DMS 273 treated with DMSO at 0.1 percent for 48 hours (cell line): Measurements from ENCODE around the gene ABCA1.
"Not testable (repeated sequence)": the region's sequence is repeated elsewhere in the genome, so short reads cannot be mapped to it uniquely, and the experiment has no call there.

Experiments
- DNase-seq: peaks from one replicate; lab custom pipeline; 2025; lab: John Stamatoyannopoulos, UW

Gene ABCA1

DNA sequence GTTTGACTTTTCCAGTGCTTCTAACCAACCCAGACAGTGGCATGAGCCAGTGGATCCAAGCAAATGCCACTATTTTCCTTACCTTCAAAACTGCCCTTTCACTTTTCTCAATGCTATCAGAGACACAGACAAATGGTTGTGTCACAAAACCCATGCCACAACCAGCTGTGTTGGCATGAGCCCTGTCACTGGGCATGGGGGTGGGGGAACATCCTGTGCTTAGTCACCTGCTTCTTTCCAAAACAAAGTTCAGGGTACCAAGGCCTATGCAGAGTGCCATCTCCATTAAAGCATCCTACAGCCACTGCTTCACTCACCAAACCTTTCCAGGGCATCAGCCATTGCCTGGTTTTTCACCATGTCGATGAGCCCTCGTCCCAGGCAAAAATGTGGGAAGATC lies 133.9 kb downstream of the ABCA1 start:
- DNase-seq = no peak

DNA sequence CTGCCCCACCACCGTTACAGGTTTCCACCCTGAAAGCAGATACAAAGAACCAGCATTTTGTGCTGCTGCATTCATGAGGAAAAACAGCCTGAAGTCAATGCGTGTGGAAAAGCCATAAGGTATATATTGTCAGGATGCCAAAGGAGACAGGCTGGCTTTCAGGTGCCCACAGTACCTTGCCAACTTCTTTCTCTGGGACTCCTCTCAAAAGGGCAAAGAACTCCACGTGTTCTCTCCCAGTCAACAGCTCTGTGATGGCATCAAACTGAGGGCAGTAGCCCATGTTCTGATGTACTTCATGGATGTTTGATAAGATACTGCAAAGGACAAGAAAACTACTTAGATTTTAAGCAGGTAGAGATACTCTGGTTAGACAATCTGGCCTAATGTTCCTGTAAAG lies 139.7 kb downstream of the ABCA1 start:
- no peak for DNase-seq

DNA sequence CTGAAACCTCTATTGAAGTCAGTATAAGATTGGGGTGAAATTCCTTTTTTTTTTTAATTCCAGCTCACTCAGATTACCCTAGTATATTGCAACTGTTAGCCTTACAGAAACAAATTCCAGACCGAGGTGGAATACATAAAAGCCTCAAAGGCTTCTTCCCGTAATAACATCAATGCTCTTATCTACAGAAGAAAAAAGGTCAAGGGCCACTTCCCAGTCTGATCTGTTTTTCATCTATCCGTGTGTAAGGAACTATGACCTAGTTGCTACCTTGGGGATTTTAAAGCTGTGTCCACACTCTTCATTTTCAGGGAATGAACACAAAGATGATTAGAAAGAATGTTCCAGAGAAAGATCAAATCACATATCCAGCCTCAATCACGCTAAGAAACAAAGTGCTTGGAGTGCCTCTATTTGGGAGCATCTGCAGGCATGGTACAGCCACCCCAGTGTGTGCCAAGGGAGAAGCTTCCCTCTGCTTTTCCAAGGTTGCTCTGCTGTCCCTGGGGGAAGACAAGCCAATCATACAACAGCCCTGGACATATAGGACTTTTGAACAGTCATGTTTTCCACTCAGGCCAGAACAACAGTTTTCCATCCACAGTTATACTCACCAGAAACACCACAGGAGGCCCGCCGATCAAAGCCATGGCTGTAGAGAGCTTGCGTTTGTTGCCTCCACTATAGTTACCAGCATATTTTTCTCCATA lies 140.5 kb downstream of the ABCA1 start:
- DNase-seq = no peak

DNA sequence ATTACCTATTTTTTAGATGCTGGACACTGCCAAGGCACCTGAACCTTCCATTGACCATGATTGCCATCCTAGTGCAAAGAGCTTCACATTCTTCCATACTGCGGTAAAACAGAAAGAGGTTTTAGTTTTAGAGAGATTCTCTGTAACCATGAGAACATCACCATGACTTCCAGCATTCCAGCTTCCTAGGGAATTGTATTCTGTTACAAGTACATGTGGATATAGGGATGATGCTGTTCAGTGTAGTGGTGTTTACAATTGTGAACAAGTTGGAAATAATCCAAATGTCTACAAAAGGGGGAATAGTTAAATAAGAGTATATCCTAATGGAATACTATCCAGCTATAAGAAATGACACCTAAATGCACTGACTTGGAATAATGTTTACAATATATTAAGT lies 141.7 kb downstream of the ABCA1 start:
- DNase-seq = no peak

DNA sequence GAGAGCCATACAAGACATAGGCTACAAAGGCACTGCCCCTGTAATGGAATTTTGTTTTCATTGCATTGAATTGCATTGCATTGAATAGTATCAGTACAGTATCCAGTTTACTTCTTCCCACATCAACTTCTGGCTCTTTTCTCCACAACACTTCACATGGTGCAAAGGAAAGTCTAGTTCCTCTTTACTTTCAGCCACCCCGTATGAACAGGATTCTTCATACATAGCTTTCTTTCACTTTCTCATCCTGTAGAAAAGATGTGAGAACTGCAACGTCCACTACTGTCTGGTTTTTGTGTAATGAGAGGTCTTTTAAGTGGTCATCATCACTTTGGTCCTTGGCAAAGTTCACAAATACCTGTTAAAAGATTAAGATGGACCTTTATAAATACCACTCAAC lies 143.9 kb downstream of the ABCA1 start:
- DNase-seq = no peak

DNA sequence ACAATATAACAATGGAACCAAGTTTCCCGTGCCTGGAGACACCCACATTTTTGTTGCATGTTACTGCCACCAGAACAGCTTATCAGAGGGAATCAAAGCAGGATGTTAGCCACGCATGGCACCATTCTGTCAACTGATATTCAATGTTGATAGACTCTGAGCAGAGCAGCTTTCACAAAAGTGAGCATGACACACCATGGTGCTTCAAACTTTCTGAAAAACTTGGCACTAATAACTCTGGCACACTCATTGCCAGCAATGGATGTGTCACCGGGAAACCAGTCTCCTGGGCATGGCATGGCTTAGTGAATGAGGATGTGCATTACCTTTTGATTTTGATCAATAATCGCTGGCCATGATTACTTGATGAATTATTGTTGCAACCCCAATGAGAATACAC lies 144.4 kb downstream of the ABCA1 start:
- DNase-seq = no peak

DNA sequence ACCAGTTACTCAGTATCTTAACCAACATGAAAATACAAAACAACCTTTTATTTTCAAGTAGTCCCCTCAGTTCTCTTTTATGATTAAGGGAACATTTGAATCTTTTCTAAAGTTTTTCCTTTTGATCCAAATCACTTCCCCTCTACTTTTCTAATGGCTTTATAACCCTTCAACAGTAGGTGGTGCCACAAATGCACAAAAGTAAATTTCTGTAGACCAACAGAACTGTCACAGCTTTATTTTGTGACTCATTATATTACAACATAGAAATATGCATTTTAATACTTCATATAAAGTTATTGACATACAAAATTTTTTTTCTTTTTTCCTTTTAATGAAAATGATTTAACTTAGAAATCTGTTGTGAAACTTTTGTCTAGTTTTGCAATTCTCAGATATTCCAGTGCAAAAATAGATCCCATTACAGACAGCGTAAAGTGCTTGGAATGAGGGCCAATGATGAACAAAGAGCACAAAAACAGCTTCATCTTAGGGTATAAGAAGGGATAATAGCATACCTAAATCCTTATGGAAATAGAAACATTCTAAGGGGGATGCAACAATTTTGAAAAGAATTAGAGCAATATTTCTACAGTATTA lies 147.1 kb downstream of the ABCA1 start:
- no peak for DNase-seq

DNA sequence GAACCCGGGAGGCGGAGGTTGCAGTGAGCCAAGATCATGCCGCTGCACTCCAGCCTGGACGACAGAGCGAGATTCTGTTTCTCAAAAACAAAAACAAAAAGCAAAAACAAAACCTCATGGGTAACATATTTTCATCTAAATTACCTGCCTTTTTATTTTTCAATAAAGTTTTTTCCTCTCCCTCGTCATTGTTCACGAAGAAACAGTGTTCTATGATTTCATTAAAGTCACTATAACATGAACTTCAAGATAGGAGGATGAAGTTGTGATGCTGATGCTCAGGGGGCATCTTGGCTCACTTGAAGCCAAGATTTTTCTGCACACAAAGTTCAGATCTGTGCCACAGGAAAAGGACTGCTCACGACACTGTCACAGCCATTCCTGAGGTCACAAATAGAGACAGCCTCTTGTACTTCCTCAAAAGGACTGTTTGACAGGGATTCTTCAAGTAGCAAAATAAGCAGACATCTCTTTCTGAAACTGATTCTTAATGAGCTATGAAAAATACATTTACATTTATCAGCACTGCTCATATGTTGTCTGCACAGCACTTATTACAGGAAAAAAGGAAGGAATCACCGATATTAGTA lies 147.9 kb downstream of the ABCA1 start:
- DNase-seq = no peak

DNA sequence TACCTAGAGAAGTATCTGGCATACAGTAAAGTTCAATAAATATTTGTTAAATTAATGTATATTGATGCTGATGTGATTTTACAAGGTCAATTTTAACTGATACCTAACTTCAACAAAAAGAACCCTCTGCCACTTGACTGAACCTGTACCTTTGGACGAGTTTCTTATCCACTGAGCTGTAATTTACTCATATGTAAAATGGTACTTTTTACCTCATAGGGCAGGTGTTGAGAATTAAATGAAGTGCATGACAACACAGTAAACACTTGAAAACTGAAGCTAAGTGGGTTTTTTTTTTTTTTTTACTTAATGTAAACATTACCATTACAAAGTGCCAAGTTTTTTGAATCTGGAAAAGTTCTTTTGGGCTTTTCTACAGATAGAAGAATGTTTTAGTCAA lies 148.6 kb downstream of the ABCA1 start:
- DNase-seq = no peak

DNA sequence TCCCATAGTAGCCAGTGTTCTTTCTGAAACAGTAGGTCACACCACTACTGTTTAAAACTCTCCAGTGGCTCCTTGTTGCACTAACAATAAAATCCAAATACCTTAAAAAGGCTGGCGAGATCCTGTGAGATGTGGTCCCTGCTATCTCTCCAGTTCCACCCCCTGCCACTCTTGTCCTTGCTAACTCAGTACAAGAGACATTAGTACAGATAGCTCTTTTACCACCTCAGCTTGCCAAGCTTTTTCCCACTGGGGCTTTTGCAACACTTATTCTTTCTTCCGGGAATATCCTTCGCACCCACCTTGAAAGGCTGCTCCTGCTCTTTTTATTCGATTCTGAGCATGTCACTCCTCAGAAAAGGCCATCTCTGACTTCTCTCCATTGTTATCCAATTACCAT lies 149.2 kb downstream of the ABCA1 start:
- no peak for DNase-seq

DNA sequence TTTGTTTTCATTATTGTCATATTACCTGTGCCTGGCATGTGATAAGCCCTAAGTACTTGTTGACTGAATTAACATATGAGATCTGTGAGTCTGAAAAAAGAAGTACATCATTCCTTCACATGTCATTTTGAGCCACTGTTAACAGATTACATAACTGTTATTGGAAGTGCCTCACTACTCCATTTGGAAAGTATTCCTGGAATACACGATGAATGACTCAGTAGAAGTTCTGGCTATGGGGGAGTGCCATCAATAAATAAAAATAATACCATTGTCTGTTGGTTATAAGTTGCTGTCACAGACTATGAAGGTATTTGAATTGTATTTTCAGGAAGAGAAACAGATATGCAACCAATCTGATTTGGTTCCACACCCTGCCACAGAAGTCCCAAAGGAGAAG lies 151.2 kb downstream of the ABCA1 start:
- DNase-seq = no peak

DNA sequence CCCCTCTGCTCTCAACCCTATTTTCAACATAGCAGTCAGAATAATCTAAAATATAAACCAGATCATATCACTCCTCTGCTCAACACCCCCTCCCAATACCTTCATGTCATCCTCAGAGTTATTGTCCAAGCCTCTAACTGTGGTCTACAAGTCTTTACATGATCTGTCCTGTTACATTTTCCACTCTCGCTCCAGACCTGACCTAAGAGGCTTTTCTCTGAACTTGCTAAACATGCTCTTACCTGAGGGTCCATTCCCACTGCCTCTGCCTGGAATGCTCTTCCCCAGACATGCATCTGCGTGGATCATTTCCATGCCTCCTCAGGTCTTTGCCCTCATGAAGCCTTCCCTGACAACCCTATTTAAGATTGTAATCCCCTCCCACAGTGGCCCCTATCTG lies 152.0 kb downstream of the ABCA1 start:
- DNase-seq = no peak

DNA sequence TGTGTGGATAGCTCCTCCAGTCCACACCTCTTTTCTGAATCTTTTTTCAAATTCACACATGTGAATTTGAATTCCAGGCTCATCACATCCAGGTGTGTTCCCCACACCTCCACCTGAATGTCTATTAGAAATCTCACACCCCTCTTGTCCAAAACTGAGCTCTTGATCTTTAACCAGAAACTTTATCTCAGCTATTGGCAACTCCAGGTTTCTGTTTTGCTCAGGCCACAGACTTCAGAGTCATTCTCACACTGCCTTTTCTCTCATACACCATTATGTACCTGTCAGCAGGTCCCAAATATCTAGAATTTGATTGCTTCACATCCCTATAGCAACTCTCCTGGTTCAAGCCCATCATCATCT lies 152.4 kb downstream of the ABCA1 start:
- no peak for DNase-seq

DNA sequence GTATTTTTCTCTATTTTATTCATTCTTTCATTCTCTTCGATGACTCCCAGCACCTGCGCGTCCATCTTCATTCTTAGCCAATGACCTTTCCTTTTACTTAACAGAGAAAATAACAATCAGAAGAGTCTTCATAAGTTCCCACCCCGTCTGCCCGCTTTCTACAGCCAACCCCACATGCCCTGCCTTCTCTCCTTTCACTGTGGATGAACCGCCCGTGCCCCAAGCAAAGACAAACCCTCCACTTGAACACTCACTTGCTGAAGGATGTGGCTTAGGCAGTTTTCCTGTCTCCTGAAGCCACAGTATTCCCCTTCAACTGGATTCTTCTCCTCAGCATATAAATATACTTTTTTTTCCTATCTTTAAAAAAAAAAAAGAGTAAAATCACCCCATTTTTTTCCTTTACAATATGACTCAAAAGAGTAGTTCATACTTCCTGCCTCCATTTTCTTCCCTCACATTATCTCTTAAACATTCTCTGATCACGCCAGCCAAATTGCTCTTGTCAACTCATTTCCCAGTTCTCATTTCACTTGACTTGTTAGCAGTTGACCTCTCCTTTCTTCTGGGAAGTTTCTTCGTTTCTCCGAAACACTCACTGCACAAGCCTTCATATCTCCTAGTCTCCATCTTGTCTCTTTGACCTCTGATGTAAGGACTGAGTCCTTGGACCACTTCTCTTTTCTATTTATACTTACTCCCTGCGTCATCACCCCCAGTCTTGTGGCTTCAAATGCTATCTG lies 153.0 kb downstream of the ABCA1 start:
- DNase-seq = no peak

DNA sequence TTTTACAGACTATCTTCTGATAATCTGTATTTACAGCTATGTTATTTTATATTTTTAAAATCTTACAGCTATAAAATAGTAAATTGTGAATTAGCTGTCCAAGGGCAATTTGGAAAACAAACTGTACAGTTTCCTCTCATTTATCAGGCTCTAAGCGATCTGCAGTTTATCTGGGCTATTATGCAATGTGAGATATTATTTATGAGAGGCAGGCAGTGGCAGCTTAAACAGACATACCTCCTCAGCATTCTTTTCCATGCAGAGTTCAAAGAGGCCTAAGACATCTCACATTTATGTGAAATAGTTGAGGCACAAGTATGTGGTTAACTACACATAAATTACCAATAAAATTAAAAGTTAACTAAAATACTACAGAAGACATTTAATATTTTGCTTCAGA lies 153.8 kb downstream of the ABCA1 start:
- no peak for DNase-seq

DNA sequence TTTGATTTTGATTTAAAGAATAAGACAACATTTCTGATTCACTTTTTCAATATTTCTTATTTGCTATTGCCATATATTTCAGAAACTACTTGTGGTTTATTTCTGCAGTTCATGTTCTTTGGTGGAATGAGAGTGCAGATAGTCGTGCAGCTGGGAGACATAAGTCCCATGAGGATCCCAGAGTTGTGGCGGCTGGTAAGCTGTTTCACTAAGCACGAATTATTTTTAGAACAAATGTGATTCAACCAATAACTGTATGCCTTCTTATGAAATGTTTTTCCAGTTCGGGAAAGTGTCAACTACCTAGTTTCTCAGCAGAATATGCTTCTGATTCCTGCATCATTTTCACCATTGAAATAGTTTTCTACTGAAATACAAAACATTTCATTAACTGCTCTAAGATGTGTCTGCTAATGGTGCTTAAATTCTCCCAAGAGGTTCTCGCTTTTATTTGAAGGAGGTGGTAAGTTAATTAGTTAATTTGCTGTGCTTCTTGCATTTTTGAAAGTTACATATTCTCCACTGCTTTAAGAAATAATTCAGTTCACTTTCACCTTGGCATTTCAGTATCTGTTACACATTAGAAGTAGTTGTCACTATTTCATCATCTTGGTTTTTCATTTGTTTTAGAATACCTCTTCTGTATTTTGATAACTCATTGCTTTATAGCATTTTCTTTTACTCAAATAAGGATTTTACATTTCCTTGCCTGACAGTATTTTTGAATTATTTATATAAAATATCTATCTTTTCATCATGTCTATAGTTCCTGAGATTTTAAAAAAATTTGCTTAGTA lies 155.0 kb downstream of the ABCA1 start:
- DNase-seq = no peak

DNA sequence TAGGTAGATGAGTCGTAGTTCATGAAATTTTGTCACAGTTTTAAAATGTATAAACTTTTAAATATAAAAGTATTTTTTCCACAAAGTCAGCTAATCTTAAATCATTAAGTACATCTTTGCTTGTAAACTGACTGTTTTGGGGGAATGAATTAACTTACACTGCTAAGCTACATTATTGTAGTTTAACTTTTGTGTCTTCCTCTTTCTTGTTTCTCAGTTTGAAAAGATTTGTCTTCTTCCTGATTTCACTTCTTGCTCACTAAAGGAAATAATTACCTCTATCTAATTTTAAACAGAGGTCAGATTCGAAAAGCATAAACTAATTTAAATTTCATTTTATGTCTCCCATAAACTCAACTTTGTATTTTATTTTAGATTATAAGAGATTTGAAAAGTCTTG lies 158.3 kb downstream of the ABCA1 start:
- DNase-seq = no peak

DNA sequence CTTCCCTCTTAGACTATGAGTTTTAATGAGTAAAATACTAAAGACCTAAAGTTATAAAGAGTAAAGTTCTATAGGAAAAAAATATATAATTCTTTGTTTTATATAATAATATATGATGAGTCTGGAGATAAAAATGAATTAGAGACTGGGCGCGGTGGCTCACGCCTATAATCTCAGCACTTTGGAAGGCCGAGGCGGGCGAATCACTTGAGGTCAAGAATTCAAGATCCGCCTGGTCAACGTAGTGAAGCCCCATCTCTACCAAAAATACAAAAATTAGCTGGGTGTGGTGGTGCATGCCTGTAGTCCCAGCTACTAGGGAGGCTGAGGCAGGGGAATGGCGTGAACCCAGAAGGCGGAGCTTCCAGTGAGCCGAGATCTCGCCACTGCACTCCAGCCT lies 158.9 kb downstream of the ABCA1 start:
- DNase-seq = not testable (repeated sequence)

DNA sequence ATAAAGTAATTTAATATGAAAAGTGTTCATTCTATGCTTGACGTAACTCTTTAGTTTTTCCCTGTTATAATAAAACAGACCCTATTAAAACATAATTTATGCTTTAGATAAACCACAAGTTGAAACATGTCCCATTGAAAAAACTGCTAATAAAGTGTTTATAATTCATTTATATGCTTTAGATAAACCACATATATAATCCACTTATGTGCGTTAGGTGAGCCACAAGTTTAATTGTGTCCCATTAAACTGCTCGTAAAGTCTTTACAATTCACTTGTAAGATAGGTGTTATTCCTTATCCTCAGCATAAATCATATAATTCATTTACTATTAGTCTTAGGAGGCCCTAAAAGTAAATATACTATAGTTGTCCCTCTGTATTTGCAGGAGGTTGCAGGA lies 160.4 kb downstream of the ABCA1 start:
- DNase-seq = no peak

DNA sequence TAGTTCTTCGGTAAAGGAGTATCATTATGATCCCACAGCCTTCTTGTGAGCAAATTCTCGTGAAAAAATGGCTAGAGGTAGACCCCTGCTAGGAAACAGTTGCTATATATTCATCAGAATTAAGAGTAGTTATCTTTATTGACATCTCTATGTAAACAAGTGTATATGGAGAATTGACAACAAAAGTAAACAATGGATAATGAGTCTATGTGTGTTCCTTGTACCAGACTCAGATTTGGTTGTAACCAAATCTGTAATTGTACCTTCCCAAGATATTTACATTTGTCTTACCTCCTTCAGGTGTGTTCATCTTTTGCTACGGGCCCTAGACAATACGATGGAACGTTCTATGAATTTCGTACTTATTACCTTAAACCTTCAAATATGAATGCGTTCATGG lies 161.9 kb downstream of the ABCA1 start:
- no peak for DNase-seq

DNA sequence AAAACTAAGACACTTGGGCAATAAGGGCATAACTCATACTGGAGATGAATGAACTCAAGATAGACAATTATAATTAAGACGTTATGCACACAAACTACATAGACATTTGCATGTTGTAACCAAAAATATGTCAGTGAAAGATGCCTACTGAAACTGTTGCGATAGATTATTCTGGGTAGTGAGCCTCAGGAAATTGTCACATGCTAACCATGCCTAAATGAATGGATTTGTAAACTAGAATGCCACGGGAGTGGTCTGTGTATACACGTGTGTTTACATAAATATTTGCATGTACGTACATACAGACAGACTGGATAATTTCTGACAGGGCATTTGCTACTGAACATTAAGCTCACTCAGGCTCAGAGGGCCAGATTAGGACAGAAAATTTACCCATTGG lies 162.8 kb downstream of the ABCA1 start:
- no peak for DNase-seq

DNA sequence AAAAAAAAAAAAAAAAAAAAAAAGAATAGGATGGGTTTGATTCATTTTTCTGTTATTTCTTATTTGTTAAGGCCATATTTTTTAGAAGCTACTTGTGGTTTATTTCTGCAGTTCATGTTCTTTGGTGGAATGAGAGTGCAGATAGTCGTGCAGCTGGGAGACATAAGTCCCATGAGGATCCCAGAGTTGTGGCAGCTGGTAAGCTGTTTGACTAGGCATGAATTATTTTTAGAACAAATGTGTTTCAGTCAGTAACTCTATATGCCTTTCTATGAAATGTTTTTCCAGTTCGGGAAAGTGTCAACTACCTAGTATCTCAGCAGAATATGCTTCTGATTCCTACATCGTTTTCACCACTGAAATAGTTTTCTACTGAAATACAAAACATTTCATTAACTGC lies 169.0 kb downstream of the ABCA1 start:
- DNase-seq = peak; percentile 52
